A673 (cell line): Measurements from ENCODE around the gene DEAF1. TPM values are rescaled to one million over a fixed set of nuclear protein-coding genes. Genes with fewer than 3 reads are reported as not detected.

Source experiments
- BruUV-seq: library from RNA; stranded (reverse); fragments of 400-500 nt; replicated peaks from 2 replicates; lab custom pipeline; 2021; lab: Mats Ljungman, UMichigan
- CTCF ChIA-PET: fragments of 300-600 bp; sonication (Branson Sonifier 250); formaldehyde crosslinking; loops from one replicate; lab custom pipeline; 2022; ENCODE audit warnings: antibody characterized with exemption; lab: Charles Lee
- POLR2A ChIA-PET: fragments of 300-600 bp; sonication (Branson Sonifier 250); formaldehyde crosslinking; loops from one replicate; lab custom pipeline; 2022; ENCODE audit warnings: antibody characterized with exemption; ENCODE audit not compliant: low non-redundant PET; lab: Charles Lee
- DNase-seq: peaks from one replicate; pipeline ENCODE4 v3.0.0-alpha.2; 2015; ENCODE audit warnings: low spot score
- H3K27ac ChIP-seq: fragments of 200-600 bp; sonication (generic); 2 replicates; pipeline ENCODE4 v1.5.1; 2016; ENCODE audit warnings: mixed run types, low read depth, mild to moderate bottlenecking, mixed read lengths, antibody characterized with exemption, low read length; ENCODE audit not compliant: poor library complexity, severe bottlenecking
- H3K27me3 ChIP-seq: fragments of 200-600 bp; sonication (generic); replicated peaks from 2 replicates; pipeline ENCODE4 v1.6.1; 2017; ENCODE audit warnings: mixed run types, low read depth, mild to moderate bottlenecking, mixed read lengths, antibody characterized with exemption, low read length; ENCODE audit not compliant: insufficient read depth, poor library complexity
- H3K36me3 ChIP-seq: fragments of 200-600 bp; sonication (generic); 2 replicates; pipeline ENCODE4 v1.6.1; 2016; ENCODE audit warnings: mixed run types, mild to moderate bottlenecking, mixed read lengths, antibody characterized with exemption, low read length; ENCODE audit not compliant: insufficient read depth, poor library complexity, severe bottlenecking
- H3K4me1 ChIP-seq: fragments of 200-600 bp; sonication (generic); 2 replicates; pipeline ENCODE4 v1.6.1; 2017; ENCODE audit warnings: mixed run types, mild to moderate bottlenecking, mixed read lengths, antibody characterized with exemption, low read length; ENCODE audit not compliant: insufficient read depth, poor library complexity, severe bottlenecking
- H3K4me3 ChIP-seq: fragments of 200-600 bp; sonication (generic); 2 replicates; pipeline ENCODE4 v1.5.1; 2016; ENCODE audit warnings: low read depth, mixed run types, mild to moderate bottlenecking, mixed read lengths, low read length; ENCODE audit not compliant: poor library complexity, severe bottlenecking
- H3K9me3 ChIP-seq: fragments of 200-600 bp; sonication (generic); 2 replicates; pipeline ENCODE4 v1.6.1; 2016; ENCODE audit warnings: mixed run types, low read depth, mild to moderate bottlenecking, mixed read lengths, antibody characterized with exemption, low read length; ENCODE audit not compliant: poor library complexity, severe bottlenecking
- CTCF ChIP-seq: fragments of 300-800, 200-600 bp; sonication (generic); conservative IDR thresholded peaks from 2 replicates; pipeline ENCODE4 v1.5.1; 2017; ENCODE audit warnings: low read depth, mild to moderate bottlenecking, antibody characterized with exemption, low read length, moderate library complexity, mixed read lengths
- EZH2 ChIP-seq: fragments of 200-600 bp; sonication (generic); IDR thresholded peaks from 2 replicates; pipeline ENCODE4 v1.6.1; 2017; ENCODE audit warnings: borderline replicate concordance, low read depth, mild to moderate bottlenecking, mixed read lengths, antibody characterized with exemption, low read length; ENCODE audit not compliant: poor library complexity, severe bottlenecking
- intact Hi-C: fragments of 100-400 bp; cut with micrococcal nuclease; formaldehyde crosslinking; loops from one replicate; pipeline ENCODE4 v1.10.0; 2022; ENCODE audit not compliant: unreplicated experiment
- total RNA-seq: library from RNA; stranded (reverse); gene quantifications from 2 replicates; pipeline ENCODE4 v1.2.3, GENCODE V29; 2021

Gene DEAF1
- total RNA-seq, 1 experiment from 2014 or later = 56.7 TPM

GRCh38 chr11:659532-660085 lies 35.4 kb downstream of the DEAF1 start:
- BruUV-seq = no TSS peak
- H3K9me3 ChIP-seq = no peaks in the 10 kb centered on the region
- POLR2A ChIA-PET = no interaction called here
- no peak for TF ChIP-seq CTCF
- TF ChIP-seq EZH2 = no peak
- no peak for DNase-seq
- no peaks in the 10 kb centered on the region for H3K27me3 ChIP-seq
- CTCF ChIA-PET = no interaction called here
- H3K27ac ChIP-seq = no peak overlapping the region
- H3K4me1 ChIP-seq = peaks cover 5% of the 10 kb centered on the region
- H3K36me3 ChIP-seq = peaks cover 6% of the 10 kb centered on the region
- intact Hi-C loops = loop anchor here (5.0 kb wide), 1 partner anchor 63 kb away; no protein-coding TSS in a partner anchor
- H3K4me3 ChIP-seq = no peak overlapping the region

- no peak overlapping the region for H3K4me3 ChIP-seq
- CTCF ChIA-PET = no interaction called here
- no peaks in the 10 kb centered on the region for H3K27me3 ChIP-seq
- TF ChIP-seq EZH2 = no peak
- TF ChIP-seq CTCF = no peak
- intact Hi-C loops = no loop called here
- BruUV-seq = no TSS peak
- H3K36me3 ChIP-seq = no peaks in the 10 kb centered on the region
- no peaks in the 10 kb centered on the region for H3K9me3 ChIP-seq
- peaks cover 5% of the 10 kb centered on the region for H3K4me1 ChIP-seq
- POLR2A ChIA-PET = no interaction called here
- H3K27ac ChIP-seq = no peak overlapping the region
- DNase-seq = no peak
These were observed 37.3 kb downstream of the DEAF1 start for GRCh38 chr11:657691-658126.

- peaks cover 5% of the 10 kb centered on the region for H3K4me1 ChIP-seq
- ChIA-PET CTCF (no interaction called here), POLR2A (no interaction called here)
- no peak for DNase-seq
- BruUV-seq = no TSS peak
- no peaks in the 10 kb centered on the region for H3K36me3 ChIP-seq
- no peak overlapping the region for H3K4me3 ChIP-seq
- H3K9me3 ChIP-seq = no peaks in the 10 kb centered on the region
- TF ChIP-seq EZH2 (no peak), CTCF (no peak)
- intact Hi-C loops = no loop called here
- H3K27me3 ChIP-seq = no peaks in the 10 kb centered on the region
- H3K27ac ChIP-seq = no peak overlapping the region
These were observed 38.2 kb downstream of the DEAF1 start for GRCh38 chr11:656866-657265.
